Parathyroid adenoma (tissue), 2 donors: ENCODE results near the gene ARHGAP24.

Source experiments
- H2AFZ ChIP-seq: fragments of 300-600 bp; sonication (generic); one replicate; pipeline ENCODE4 v1.7.0; 2017; ENCODE audit warnings: antibody characterized with exemption, mild to moderate bottlenecking
- H3K27ac ChIP-seq: fragments of 300-600 bp; sonication (generic); one replicate; pipeline ENCODE4 v1.7.0; 2017
- H3K27me3 ChIP-seq: fragments of 300-600 bp; sonication (generic); one replicate; pipeline ENCODE4 v1.7.0; 2017; ENCODE audit warnings: low read length; ENCODE audit not compliant: control insufficient read depth, insufficient read depth
- H3K36me3 ChIP-seq: fragments of 300-600 bp; sonication (generic); one replicate; pipeline ENCODE4 v1.7.0; 2017; ENCODE audit warnings: low read length; ENCODE audit not compliant: control insufficient read depth, insufficient read depth
- H3K4me1 ChIP-seq: fragments of 300-600 bp; sonication (generic); one replicate; pipeline ENCODE4 v1.7.0; 2017; ENCODE audit warnings: control low read depth
- H3K4me2 ChIP-seq: fragments of 300-600 bp; sonication (generic); one replicate; pipeline ENCODE4 v1.7.0; 2017; ENCODE audit warnings: low read length
- H3K4me3 ChIP-seq: fragments of 300-600 bp; sonication (generic); one replicate; pipeline ENCODE4 v1.7.0; 2017; ENCODE audit warnings: low read depth, low read length
- H3K79me2 ChIP-seq: fragments of 300-600 bp; sonication (generic); one replicate; pipeline ENCODE4 v1.7.0; 2017; ENCODE audit warnings: control low read depth
- H3K9ac ChIP-seq: fragments of 300-600 bp; sonication (generic); one replicate; pipeline ENCODE4 v1.7.0; 2017; ENCODE audit warnings: mild to moderate bottlenecking
- H3K9me3 ChIP-seq: fragments of 300-600 bp; sonication (generic); one replicate; pipeline ENCODE4 v1.7.0; 2017; ENCODE audit warnings: low read length; ENCODE audit not compliant: control insufficient read depth
- CTCF ChIP-seq: fragments of 300-600 bp; sonication (generic); IDR thresholded peaks from one replicate; pipeline ENCODE4 v1.7.0; 2017; ENCODE audit warnings: antibody characterized with exemption, mild to moderate bottlenecking
- donor health status: primary hyperparathyroidism.

ARHGAP24 gene

GRCh38 chr4:85577307-85577706 is 102.4 kb downstream of the ARHGAP24 start:
- no peaks in the 10 kb centered on the region for H3K27me3 ChIP-seq
- no peak overlapping the region for H2AFZ ChIP-seq
- H3K36me3 ChIP-seq = no peaks in the 10 kb centered on the region
- no peaks in the 10 kb centered on the region for H3K4me1 ChIP-seq
- H3K9me3 ChIP-seq = no peaks in the 10 kb centered on the region
- no peak overlapping the region for H3K27ac ChIP-seq
- H3K4me3 ChIP-seq = no peak overlapping the region
- TF ChIP-seq CTCF = no peak
- no peaks in the 10 kb centered on the region for H3K79me2 ChIP-seq
- H3K9ac ChIP-seq = no peak overlapping the region
- H3K4me2 ChIP-seq = no peak overlapping the region

- Histone ChIP-seq H3K9me3 (no peaks in the 10 kb centered on the region), H3K79me2 (no peaks in the 10 kb centered on the region), H3K9ac (no peak overlapping the region), H3K4me2 (no peak overlapping the region), H2AFZ (no peak overlapping the region), H3K4me3 (no peak overlapping the region), H3K27me3 (no peaks in the 10 kb centered on the region), H3K36me3 (no peaks in the 10 kb centered on the region), H3K4me1 (no peaks in the 10 kb centered on the region), H3K27ac (no peak overlapping the region)
- no peak for TF ChIP-seq CTCF
Measured at GRCh38 chr4:85579942-85580341, 105.0 kb downstream of the ARHGAP24 start.

- Histone ChIP-seq H3K4me3 (no peak overlapping the region), H3K9ac (no peak overlapping the region), H3K36me3 (no peaks in the 10 kb centered on the region), H3K27ac (no peak overlapping the region), H3K79me2 (no peaks in the 10 kb centered on the region), H2AFZ (no peak overlapping the region), H3K9me3 (no peaks in the 10 kb centered on the region), H3K4me1 (no peaks in the 10 kb centered on the region), H3K27me3 (no peaks in the 10 kb centered on the region), H3K4me2 (no peak overlapping the region)
- TF ChIP-seq CTCF = no peak
Measured at GRCh38 chr4:85580489-85580888, 105.5 kb downstream of the ARHGAP24 start.

GRCh38 chr4:85587952-85588351 is 113.0 kb downstream of the ARHGAP24 start:
- Histone ChIP-seq H3K4me3 (no peak overlapping the region), H3K4me1 (no peaks in the 10 kb centered on the region), H3K27ac (no peak overlapping the region), H3K9me3 (no peaks in the 10 kb centered on the region), H3K79me2 (no peaks in the 10 kb centered on the region), H3K4me2 (no peak overlapping the region), H2AFZ (no peak overlapping the region), H3K9ac (no peak overlapping the region), H3K27me3 (no peaks in the 10 kb centered on the region), H3K36me3 (no peaks in the 10 kb centered on the region)
- no peak for TF ChIP-seq CTCF

- TF ChIP-seq CTCF = no peak
- no peak overlapping the region for H2AFZ ChIP-seq
- H3K27ac ChIP-seq = no peak overlapping the region
Measured at GRCh38 chr4:85591406-85592098, 116.6 kb downstream of the ARHGAP24 start.

More at GRCh38 chr4:85591406-85592098, 116.6 kb downstream of the ARHGAP24 start:
- Histone ChIP-seq H3K79me2 (no peaks in the 10 kb centered on the region), H3K9me3 (no peaks in the 10 kb centered on the region), H3K4me2 (no peak overlapping the region), H3K27me3 (no peaks in the 10 kb centered on the region), H3K9ac (no peak overlapping the region), H3K4me3 (no peak overlapping the region), H3K4me1 (no peaks in the 10 kb centered on the region), H3K36me3 (no peaks in the 10 kb centered on the region)
